Esophagus muscularis mucosa (tissue), 3 donors: Measurements from ENCODE around the gene AQP6.

Experiments used
- POLR2AphosphoS5 ChIP-seq, 2 donors: sonication (generic); formaldehyde crosslinking; IDR thresholded peaks; one replicate each; pipeline ENCODE4 v1.6.1; 2017; ENCODE audit warnings: antibody characterized with exemption in 2 of 2
- TF ChIP-seq, protein P1 (sequence below), 3 experiments: fragments of 200-600 bp in 2 of 3; fragments of 450-650 bp in 1 of 3; sonication (generic) in 2 of 3; IDR thresholded peaks; one replicate each; pipeline ENCODE4 v1.5.1; 2017 to 2019; ENCODE audit warnings: antibody characterized with exemption in 3 of 3, mild to moderate bottlenecking in 2 of 3, moderate library complexity in 1 of 3

GRCh38 chr12:49961993-49962764 lies 10.6 kb upstream of the AQP6 start:
- TF ChIP-seq, protein P1, sequence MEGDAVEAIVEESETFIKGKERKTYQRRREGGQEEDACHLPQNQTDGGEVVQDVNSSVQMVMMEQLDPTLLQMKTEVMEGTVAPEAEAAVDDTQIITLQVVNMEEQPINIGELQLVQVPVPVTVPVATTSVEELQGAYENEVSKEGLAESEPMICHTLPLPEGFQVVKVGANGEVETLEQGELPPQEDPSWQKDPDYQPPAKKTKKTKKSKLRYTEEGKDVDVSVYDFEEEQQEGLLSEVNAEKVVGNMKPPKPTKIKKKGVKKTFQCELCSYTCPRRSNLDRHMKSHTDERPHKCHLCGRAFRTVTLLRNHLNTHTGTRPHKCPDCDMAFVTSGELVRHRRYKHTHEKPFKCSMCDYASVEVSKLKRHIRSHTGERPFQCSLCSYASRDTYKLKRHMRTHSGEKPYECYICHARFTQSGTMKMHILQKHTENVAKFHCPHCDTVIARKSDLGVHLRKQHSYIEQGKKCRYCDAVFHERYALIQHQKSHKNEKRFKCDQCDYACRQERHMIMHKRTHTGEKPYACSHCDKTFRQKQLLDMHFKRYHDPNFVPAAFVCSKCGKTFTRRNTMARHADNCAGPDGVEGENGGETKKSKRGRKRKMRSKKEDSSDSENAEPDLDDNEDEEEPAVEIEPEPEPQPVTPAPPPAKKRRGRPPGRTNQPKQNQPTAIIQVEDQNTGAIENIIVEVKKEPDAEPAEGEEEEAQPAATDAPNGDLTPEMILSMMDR (IDR thresholded peaks at IDR 0.05): no peak
- no peak for TF ChIP-seq POLR2AphosphoS5 (IDR thresholded peaks at IDR 0.05)
